PFSK-1 (cell line): ENCODE measurements around the gene GLRB.

ENCODE experiments used
- POLR2AphosphoS5 ChIP-seq: IDR thresholded peaks from 2 replicates; pipeline ENCODE4 v1.6.1; 2012; ENCODE audit warnings: low read depth, mild to moderate bottlenecking, control low read depth, low read length, moderate library complexity
- TAF1 ChIP-seq: IDR thresholded peaks from 2 replicates; pipeline ENCODE4 v1.6.1; 2012; ENCODE audit warnings: low read length, control low read depth, borderline replicate concordance; ENCODE audit not compliant: insufficient read depth

GRCh38 chr4:157114671-157115070 is 38.7 kb downstream of the GLRB start:
- TF ChIP-seq TAF1 (no peak), POLR2AphosphoS5 (no peak)
